ENCODE data around the gene ANKRD44.
"Not testable (repeated sequence)": the region's sequence is repeated elsewhere in the genome, so short reads cannot be mapped to it uniquely, and the experiment has no call there.

The ANKRD44 gene

GRCh38 chr2:197259470-197259999 is 51.0 kb downstream of the ANKRD44 start:
- no peak for DNase-seq (ENCODE audit: low read depth)

DNA sequence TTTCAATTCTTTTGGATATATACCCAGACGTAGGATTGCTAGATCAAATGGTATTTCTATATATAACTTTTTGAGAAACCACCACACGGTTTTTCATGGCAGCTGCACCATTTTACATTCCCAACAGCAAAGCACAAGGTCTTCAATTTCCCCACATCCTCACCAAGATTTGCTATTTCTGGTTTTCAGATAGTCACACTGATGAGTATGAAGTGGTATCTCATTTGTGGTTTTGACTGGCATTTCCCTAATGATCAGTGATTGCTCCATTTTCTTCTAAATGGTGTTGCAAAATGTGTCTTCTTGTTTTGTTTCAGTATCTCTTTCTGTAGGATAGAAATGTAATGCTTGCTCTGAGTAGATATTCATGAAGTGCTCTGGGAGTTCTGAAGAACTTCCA is 52.0 kb downstream of the ANKRD44 start:
- no peak for DNase-seq (ENCODE audit: low read depth)

DNA sequence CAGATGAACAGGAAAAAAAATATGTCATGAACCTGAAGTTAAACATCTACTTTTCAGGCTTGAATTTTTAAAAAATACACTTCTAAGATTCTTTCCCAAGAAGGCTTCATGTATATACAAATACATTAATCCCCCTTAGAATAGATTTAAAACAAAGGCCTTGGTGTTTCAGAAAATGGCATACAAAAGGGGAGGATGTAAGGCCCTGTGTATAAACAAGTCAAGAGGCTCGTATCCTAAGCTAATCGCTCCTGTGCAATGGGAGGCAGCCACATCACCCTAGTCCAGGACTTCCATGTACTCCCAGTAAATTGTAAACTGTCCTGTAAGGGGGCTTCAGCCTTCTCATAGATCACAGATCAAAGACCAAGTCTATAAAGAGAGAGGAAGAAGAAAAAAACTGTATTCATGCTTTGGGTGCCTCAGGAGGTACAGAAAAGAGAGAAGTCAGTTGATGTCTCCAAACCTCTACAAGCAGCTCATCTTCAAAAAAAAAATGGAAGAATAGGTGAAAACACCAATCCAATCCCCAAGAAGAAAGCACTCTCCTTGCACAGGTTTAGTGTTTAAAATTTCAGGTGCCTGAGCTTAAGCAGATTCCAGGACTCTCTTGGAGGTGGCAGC is 53.9 kb downstream of the ANKRD44 start:
- no peak for DNase-seq (ENCODE audit: low read depth)

DNA sequence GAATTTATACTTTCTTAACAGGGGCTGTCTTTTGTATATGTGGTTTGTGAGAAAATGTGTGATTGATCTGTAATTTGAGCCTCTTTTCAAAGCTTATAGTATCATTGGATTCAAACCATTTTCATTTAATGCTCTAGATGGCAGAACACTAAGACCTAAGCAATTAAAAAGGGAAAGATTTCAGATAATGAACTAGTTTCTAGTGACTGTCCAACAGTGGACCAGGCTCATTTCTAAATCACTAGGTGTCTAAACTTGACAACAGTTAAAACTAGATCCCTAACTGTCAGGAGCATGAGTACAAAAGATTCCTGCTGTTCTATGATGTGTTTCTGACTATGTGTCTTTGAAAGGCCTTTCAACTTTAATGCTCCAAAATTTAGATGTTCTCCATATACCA is 54.6 kb downstream of the ANKRD44 start:
- no peak for DNase-seq (ENCODE audit: low read depth)

DNA sequence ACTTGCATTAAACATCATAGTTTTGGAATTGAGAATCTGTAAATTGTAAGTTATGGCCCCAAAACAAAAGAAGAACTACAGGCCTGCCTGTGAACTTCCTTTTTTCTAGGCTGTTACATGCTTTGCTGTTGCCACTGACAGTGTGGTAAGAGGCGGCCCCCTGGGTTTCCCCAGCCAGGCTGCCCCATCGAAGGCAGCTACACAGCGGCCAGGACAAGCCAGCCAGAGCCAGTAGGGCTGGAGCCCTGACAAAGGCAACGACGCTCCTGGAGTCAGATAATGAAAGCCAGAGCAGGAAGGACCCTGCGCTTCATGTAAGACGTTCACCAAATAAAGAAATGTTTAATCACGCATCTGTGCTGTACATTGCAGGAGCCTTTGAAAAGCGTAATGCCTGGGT is 55.0 kb downstream of the ANKRD44 start:
- peak; percentile 45 for DNase-seq (ENCODE audit: low read depth)

DNA sequence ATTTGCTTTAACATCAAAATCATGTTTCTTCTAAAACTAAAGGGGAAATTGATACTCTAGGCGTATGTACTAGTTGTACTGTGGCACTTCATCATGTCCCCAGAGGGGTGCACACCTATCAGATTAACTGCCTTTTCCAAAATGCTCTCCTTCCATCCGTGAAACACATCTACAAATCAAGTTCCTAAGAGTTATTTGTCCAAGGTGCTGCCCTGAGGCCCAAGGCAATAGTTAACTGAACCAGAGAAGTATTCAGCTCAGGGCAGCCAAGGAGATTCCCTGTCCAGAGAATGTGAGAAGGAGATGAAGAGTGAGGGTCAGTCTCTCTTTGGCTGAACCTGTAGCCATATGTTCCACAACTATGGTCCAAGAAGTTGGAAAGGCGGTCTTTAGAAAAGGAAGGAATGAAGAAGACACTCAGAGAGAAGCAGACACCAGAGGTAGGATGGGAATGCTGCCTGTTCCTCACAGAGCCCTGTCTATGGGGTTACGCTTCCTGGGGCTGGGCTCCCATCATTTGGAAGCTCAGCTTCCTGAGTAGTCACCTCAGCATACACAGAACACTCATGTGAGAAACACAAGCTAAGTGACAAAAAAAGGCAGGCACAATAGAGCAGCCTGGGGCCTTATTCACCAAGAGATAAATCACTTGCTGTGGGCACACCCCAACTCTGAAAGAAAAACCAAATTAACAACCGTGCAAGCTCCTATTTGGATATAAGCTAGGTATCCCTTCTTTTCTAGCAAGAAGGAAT is 55.6 kb downstream of the ANKRD44 start:
- no peak for DNase-seq (ENCODE audit: low read depth)

DNA sequence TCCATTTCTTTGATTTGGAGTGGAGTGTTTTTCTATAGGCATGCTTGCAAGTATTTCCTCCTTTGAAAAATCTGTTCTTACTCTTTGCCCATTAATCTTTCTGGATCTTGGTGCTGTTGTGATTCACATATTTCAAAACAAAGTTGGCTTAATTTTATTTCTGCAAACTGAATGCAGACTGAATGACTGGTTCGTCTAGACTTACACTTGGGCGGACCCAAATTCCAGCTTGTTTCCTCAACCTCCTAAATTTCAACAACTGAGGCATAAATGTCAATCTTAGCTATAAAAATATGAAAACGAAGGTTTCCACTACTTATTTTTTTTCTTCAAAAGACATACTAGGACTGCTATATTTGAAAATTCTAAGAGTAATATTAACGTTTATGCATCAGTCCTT is 59.0 kb downstream of the ANKRD44 start:
- no peak for DNase-seq (ENCODE audit: low read depth)

DNA sequence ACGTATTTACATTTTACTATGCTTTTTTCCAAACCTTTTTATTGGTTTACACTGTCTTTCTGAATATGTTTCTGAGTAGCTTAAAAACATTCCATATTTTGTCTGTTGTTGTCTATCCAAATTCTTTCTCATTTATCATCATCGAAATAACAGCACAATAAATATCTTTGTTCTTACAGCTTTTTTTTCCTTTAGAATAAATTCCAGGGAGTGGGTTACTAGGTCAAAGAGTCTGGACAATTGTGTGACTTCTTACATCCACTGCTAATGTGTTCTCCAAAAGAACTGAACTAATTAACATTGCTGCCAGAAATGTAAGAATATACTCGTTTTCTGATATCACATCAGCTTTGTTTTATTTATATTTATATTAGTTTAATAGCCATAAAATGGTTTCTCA is 59.4 kb downstream of the ANKRD44 start:
- DNase-seq (ENCODE audit: low read depth), result no peak

DNA sequence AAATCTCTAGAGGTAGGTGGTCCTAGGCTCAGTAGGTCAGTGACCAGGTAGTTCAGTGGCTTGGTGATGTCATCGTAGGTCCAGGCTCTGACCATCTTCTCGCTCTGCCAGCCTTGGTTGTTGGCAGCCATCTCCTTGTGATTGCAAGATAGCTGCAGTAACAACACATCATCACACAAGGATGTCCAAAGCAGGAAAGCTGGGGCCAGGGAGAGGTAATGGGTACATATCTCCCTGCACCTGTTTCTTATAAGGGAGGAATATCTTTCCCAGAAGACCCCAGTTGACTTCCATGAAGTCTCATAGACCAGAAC is 60.5 kb downstream of the ANKRD44 start:
- DNase-seq (ENCODE audit: low read depth), result no peak

- DNase-seq (ENCODE audit: low read depth), result no peak
Measured at GRCh38 chr2:197249381-197250083, 61.0 kb downstream of the ANKRD44 start.

DNA sequence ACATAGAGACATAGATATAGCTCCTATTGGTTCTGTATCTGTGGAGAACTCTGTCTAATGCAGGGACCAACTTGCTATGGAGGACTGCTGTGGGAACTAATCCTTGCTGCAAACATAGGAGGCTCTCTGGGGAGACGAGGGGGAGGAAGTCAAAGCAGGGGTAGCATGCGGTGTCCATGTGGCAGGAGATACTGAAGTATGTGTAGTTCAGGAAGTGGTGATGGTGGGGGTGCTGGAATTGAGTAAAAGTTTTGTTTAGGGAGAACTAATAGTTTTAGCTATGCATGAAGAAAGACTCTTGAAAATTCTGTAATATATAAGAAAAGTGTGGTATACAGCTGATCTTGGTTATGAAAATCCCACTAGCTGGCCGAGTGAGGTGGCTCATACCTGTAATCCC is 62.0 kb downstream of the ANKRD44 start:
- no peak for DNase-seq (ENCODE audit: low read depth)

DNA sequence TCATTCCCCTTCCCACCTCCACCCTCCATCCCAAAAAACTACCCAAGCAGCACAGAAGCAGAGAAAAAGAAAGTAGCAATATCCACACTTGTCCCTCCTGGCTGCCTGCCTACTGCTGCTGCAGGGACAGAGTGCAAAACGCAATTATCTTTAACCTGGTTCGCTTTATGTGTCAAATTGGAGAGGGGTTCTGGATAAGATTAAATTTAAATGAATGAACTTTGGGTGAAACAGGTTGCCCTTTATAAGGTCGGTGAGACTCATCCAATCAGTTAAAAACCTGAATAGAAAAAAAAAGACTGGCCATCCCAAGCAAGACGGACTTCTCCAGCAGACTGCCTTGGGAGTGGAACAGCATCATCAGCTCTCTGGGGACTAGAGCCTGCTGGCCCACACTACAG is 62.6 kb downstream of the ANKRD44 start:
- no peak for DNase-seq (ENCODE audit: low read depth)

GRCh38 chr2:197247083-197247482 is 63.5 kb downstream of the ANKRD44 start:
- DNase-seq (ENCODE audit: low read depth), result no peak

- no peak for DNase-seq (ENCODE audit: low read depth)
Measured at GRCh38 chr2:197245829-197246804, 64.5 kb downstream of the ANKRD44 start.

DNA sequence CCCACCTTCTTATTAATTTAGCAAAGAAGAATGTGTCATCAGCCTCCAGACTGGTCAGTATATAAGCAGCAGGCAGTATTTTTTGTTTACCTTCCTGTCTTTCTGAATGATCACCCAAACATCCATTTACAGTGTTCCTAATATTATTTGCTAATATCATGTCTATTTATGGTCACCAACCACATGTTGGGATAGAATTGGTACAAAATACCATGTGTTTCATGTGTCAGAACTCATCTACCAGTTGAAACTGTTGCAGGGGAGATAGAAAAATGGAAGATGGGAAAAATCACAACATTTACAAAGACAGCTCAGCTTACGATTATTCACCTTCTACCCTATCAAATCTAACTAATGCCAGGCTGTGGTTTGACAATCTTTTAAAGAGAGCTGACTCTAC is 66.2 kb downstream of the ANKRD44 start:
- DNase-seq (ENCODE audit: low read depth), result no peak

DNA sequence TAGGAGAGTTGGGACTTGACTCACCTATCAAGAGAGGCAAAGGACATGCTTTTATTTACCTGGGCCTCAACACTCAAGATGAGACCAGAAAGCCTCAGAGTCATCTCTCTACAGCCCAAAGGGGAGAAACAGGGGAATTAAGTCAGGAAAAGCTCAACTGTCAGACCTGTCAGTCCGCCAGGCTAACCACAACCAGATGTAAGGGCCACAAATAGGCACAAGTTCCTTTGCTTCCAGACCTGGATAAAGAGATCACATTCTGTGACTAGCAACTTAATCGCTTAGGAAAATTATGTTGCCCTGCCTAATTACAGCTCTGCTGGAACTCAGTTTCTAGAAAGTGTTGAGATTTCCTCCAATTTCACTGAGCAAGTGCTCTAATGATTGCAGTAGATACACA is 67.9 kb downstream of the ANKRD44 start:
- DNase-seq (ENCODE audit: low read depth), result no peak

DNA sequence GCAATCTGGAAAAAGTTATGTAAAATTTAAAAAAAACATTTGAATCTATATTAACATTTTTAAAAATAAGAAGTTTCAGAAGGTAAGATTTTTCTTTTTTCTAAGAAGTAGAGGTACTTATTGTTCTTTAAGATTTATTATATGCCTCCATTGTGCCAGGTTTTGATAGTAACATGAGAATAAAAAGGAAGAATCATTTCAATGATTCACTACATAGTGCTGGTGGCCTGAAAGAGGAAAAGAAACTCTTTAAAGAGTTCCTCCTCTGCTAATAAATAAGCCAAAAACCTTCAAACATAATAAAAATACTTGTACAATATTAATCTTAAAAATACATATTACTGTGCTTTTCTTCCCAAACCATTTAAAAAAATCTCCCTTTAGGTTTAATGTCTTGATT is 69.0 kb downstream of the ANKRD44 start:
- no peak for DNase-seq (ENCODE audit: low read depth)

- DNase-seq (ENCODE audit: low read depth), result no peak
Measured at GRCh38 chr2:197241153-197241552, 69.4 kb downstream of the ANKRD44 start.

DNA sequence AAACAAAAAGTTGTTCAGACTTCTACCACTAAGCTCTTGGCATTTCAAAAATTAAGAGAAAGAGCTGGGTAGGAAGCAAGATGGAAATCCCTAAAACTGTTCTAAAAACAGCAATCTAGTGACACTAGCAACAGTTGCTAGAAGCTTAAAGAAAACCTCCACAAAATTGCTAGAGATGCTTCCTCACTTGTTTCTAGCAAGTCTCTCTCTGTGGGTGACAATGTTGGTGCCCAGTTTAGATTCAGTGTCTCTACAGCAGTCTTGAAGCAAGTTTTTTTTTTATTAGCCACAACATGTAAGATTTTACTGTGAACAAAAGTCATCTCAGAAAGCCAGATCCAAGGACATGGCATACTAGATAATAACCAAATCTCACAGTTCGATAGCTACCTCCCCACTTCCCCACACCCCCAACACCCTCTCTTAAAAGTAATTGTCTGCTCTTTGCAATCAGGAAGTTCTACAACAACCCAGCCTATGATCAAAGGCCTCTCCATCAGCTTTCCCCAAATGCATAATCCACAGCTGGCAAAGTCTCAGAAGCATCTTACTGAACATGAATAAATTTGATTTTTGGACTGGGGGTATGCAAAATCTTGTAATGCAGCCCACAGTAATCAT is 70.0 kb downstream of the ANKRD44 start:
- no peak for DNase-seq (ENCODE audit: low read depth)

- not testable (repeated sequence) for DNase-seq (ENCODE audit: low read depth)
Measured at GRCh38 chr2:197240018-197240417, 70.6 kb downstream of the ANKRD44 start.

DNA sequence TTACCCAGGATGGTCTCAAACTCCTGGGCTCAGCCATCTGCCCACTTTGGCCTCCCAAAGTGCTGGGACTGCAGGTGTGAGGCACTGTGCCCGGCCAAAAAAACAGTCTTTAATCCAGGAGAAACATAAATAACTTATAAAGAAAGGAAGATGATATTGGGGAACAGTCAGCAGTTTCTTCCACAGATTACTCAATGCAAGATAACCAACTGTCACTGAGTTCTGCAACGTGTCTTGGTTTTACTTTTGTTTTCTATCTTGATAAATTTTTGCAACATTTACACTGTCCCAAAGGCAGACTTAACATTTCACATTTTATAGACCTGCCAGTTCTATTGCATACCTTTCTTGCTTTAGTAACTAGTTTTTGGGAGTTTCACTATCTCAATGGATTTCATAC is 71.1 kb downstream of the ANKRD44 start:
- DNase-seq (ENCODE audit: low read depth), result no peak

GRCh38 chr2:197238043-197238365 is 72.6 kb downstream of the ANKRD44 start:
- DNase-seq (ENCODE audit: low read depth), result no peak

All from activated T-helper 1 cell treated with Interleukin-2 at 50 U/mL for 16 hours (primary cell).